GM19043 (cell line): Measurements from ENCODE around the gene PDIK1L.

ENCODE experiments used
- ATAC-seq: cut with Tn5 transposase; IDR thresholded peaks from one replicate; pipeline ENCODE4 v1.9.1; 2021; ENCODE audit warnings: low read depth; ENCODE audit not compliant: unreplicated experiment

The PDIK1L gene

GRCh38 chr1:26119892-26120608, 8.4 kb downstream of the PDIK1L start:
- ATAC-seq = no peak

GRCh38 chr1:26121854-26122773, 10.5 kb downstream of the PDIK1L start:
- no peak for ATAC-seq

- no peak for ATAC-seq
Measured at GRCh38 chr1:26122988-26123973, 11.7 kb downstream of the PDIK1L start.

- no peak for ATAC-seq
Measured at GRCh38 chr1:26124418-26125331, 13.1 kb downstream of the PDIK1L start.

- no peak for ATAC-seq
Measured at GRCh38 chr1:26125382-26125781, 13.8 kb downstream of the PDIK1L start.

- no peak for ATAC-seq
Measured at GRCh38 chr1:26125946-26126320, 14.3 kb downstream of the PDIK1L start.

GRCh38 chr1:26126321-26127084, 14.9 kb downstream of the PDIK1L start:
- ATAC-seq = no peak

GRCh38 chr1:26127235-26128163, 15.9 kb downstream of the PDIK1L start:
- ATAC-seq = no peak

- no peak for ATAC-seq
Measured at GRCh38 chr1:26129778-26130177, 18.2 kb downstream of the PDIK1L start.

GRCh38 chr1:26130695-26131094, 19.1 kb downstream of the PDIK1L start:
- no peak for ATAC-seq

GRCh38 chr1:26132128-26132833, 20.7 kb downstream of the PDIK1L start:
- no peak for ATAC-seq

GRCh38 chr1:26132834-26133167, 21.2 kb downstream of the PDIK1L start:
- ATAC-seq = no peak

GRCh38 chr1:26134466-26134865, 22.8 kb downstream of the PDIK1L start:
- no peak for ATAC-seq

- no peak for ATAC-seq
Measured at GRCh38 chr1:26138974-26139558, 27.4 kb downstream of the PDIK1L start.

- ATAC-seq = no peak
Measured at GRCh38 chr1:26142159-26142558, 30.5 kb downstream of the PDIK1L start.

- no peak for ATAC-seq
Measured at GRCh38 chr1:26145041-26145959, 33.7 kb downstream of the PDIK1L start.
